Activated CD8-positive, alpha-beta T cell treated with anti-CD3 and anti-CD28 coated beads for 36 hours (primary cell): ENCODE data around the gene CCNJL. TPM values are rescaled to one million over a fixed set of nuclear protein-coding genes. Genes with fewer than 3 reads are reported as not detected.

Source experiments
- ATAC-seq: fragments of 200-7000 bp; cut with Tn5 transposase; one replicate; pipeline ENCODE4 v1.10.0; 2021; ENCODE audit warnings: mild to moderate bottlenecking, moderate library complexity
- CTCF ChIA-PET: fragments of 350-600 bp; sonication (Branson Sonifier 250); formaldehyde crosslinking; loops from one replicate; lab custom pipeline; 2021; ENCODE audit warnings: antibody characterized with exemption; lab: Charles Lee
- POLR2A ChIA-PET: fragments of 350-600 bp; sonication (Branson Sonifier 250); formaldehyde crosslinking; loops from one replicate; lab custom pipeline; 2021; ENCODE audit warnings: antibody characterized with exemption; lab: Charles Lee
- DNase-seq: peaks from one replicate; pipeline ENCODE4 v3.0.0-alpha.2; 2020
- H3K27ac Mint-ChIP-seq: one replicate; pipeline ENCODE4 v1.8.0; 2021; ENCODE audit warnings: mild to moderate bottlenecking, mixed read lengths
- H3K27me3 Mint-ChIP-seq: one replicate; pipeline ENCODE4 v1.8.0; 2021; ENCODE audit warnings: mixed read lengths
- H3K36me3 Mint-ChIP-seq: one replicate; pipeline ENCODE4 v1.8.0; 2021; ENCODE audit warnings: low read depth, mixed read lengths
- H3K4me1 Mint-ChIP-seq: one replicate; pipeline ENCODE4 v1.8.0; 2021; ENCODE audit warnings: low read depth, mixed read lengths
- H3K4me3 Mint-ChIP-seq: one replicate; pipeline ENCODE4 v1.8.0; 2021; ENCODE audit warnings: mild to moderate bottlenecking, moderate library complexity, mixed read lengths
- H3K9me3 Mint-ChIP-seq: one replicate; pipeline ENCODE4 v1.8.0; 2021; ENCODE audit warnings: mixed read lengths
- CTCF ChIP-seq: fragments of 200-600 bp; IDR thresholded peaks from one replicate; pipeline ENCODE4 v1.8.0; 2022; ENCODE audit warnings: antibody characterized with exemption, mild to moderate bottlenecking
- intact Hi-C: fragments of 100-400 bp; cut with micrococcal nuclease; formaldehyde crosslinking; loops from one replicate; pipeline ENCODE4 v1.10.0; 2022
- total RNA-seq, 2 experiments: library from RNA; stranded (reverse); gene quantifications; one replicate each; pipeline ENCODE4 v1.2.3, GENCODE V29; 2021

The CCNJL gene
- total RNA-seq, 2 experiments from 2014 or later = not detected

- DNase-seq (no peak), ATAC-seq (no peak)
- intact Hi-C loops = no loop called here
Observed at GRCh38 chr5:160324886-160325285, 12.5 kb upstream of the CCNJL start.

GRCh38 chr5:160318409-160318808 is 6.0 kb upstream of the CCNJL start:
- ATAC-seq (no peak), DNase-seq (no peak)
- intact Hi-C loops = no loop called here
- H3K36me3 Mint-ChIP-seq = no peaks in the 10 kb centered on the region
- H3K27me3 Mint-ChIP-seq = peaks cover 22% of the 10 kb centered on the region
- TF ChIP-seq CTCF = no peak
- ChIA-PET POLR2A (no interaction called here), CTCF (no interaction called here)
- no peak overlapping the region for H3K27ac Mint-ChIP-seq
- H3K9me3 Mint-ChIP-seq = no peaks in the 10 kb centered on the region
- no peak overlapping the region for H3K4me3 Mint-ChIP-seq
- H3K4me1 Mint-ChIP-seq = no peaks in the 10 kb centered on the region

More at GRCh38 chr5:160324886-160325285, 12.5 kb upstream of the CCNJL start:
- Mint-ChIP-seq H3K9me3 (no peaks in the 10 kb centered on the region), H3K27ac (no peak overlapping the region), H3K4me3 (no peak overlapping the region), H3K36me3 (no peaks in the 10 kb centered on the region), H3K4me1 (peaks cover 2% of the 10 kb centered on the region), H3K27me3 (peaks cover 4% of the 10 kb centered on the region)
- ChIA-PET POLR2A (no interaction called here), CTCF (no interaction called here)
- TF ChIP-seq CTCF = no peak

- no peaks in the 10 kb centered on the region for H3K9me3 Mint-ChIP-seq
- no peak overlapping the region for H3K4me3 Mint-ChIP-seq
- CTCF ChIA-PET = no interaction called here
- peaks cover 6% of the 10 kb centered on the region for H3K4me1 Mint-ChIP-seq
- no peak for TF ChIP-seq CTCF
- intact Hi-C loops = no loop called here
- no peaks in the 10 kb centered on the region for H3K36me3 Mint-ChIP-seq
- no peak overlapping the region for H3K27ac Mint-ChIP-seq
- ATAC-seq (no peak), DNase-seq (no peak)
- POLR2A ChIA-PET = no interaction called here
- peaks cover 31% of the 10 kb centered on the region for H3K27me3 Mint-ChIP-seq
Observed at GRCh38 chr5:160317434-160317833, 5.1 kb upstream of the CCNJL start.

GRCh38 chr5:160315968-160316367 is 3.6 kb upstream of the CCNJL start:
- ATAC-seq (no peak), DNase-seq (no peak)
- no peak for TF ChIP-seq CTCF
- intact Hi-C loops = no loop called here
- peaks cover 38% of the 10 kb centered on the region for H3K27me3 Mint-ChIP-seq
- H3K4me1 Mint-ChIP-seq = peaks cover 8% of the 10 kb centered on the region
- CTCF ChIA-PET = no interaction called here
- no peaks in the 10 kb centered on the region for H3K36me3 Mint-ChIP-seq
- H3K4me3 Mint-ChIP-seq = no peak overlapping the region
- POLR2A ChIA-PET = no interaction called here
- H3K27ac Mint-ChIP-seq = no peak overlapping the region
- no peaks in the 10 kb centered on the region for H3K9me3 Mint-ChIP-seq

GRCh38 chr5:160312960-160313727 is 780 bp upstream of the CCNJL start:
- ChIA-PET CTCF (interaction anchor here (2.7 kb wide), 1 partner anchor 32 kb away, joined by 10 read pairs; no protein-coding TSS in a partner anchor), POLR2A (no interaction called here)
- H3K36me3 Mint-ChIP-seq = no peaks in the 10 kb centered on the region
- intact Hi-C loops = no loop called here
- H3K27me3 Mint-ChIP-seq = peaks cover 50% of the 10 kb centered on the region
- DNase-seq (no peak), ATAC-seq (no peak)
- H3K27ac Mint-ChIP-seq = no peak overlapping the region
- H3K4me3 Mint-ChIP-seq = peak overlapping the region; percentile 68
- no peaks in the 10 kb centered on the region for H3K9me3 Mint-ChIP-seq
- peaks cover 8% of the 10 kb centered on the region for H3K4me1 Mint-ChIP-seq
- TF ChIP-seq CTCF = no peak
